ENCODE results near the gene FBP2.

Gene FBP2

GRCh38 chr9:94526271-94526670, 67.4 kb downstream of the FBP2 start:
- no peak for DNase-seq
- TF ChIP-seq GATA1 (IDR thresholded peaks at IDR 0.05; ENCODE audit: low read depth, low read length) (no peak), POLR2A (IDR thresholded peaks at IDR 0.05; ENCODE audit: low read length) (no peak)

- TF ChIP-seq GATA1 (IDR thresholded peaks at IDR 0.05; ENCODE audit: low read depth, low read length), result no peak
- no peak for TF ChIP-seq POLR2A (IDR thresholded peaks at IDR 0.05; ENCODE audit: low read length)
- no peak for DNase-seq
Measured at GRCh38 chr9:94525396-94526035, 68.1 kb downstream of the FBP2 start.

GRCh38 chr9:94517254-94517653, 76.4 kb downstream of the FBP2 start:
- no peak for DNase-seq
- TF ChIP-seq POLR2A (IDR thresholded peaks at IDR 0.05; ENCODE audit: low read length) (no peak), GATA1 (IDR thresholded peaks at IDR 0.05; ENCODE audit: low read depth, low read length) (no peak)

- DNase-seq, result no peak
- TF ChIP-seq GATA1 (IDR thresholded peaks at IDR 0.05; ENCODE audit: low read depth, low read length), result no peak
- no peak for TF ChIP-seq POLR2A (IDR thresholded peaks at IDR 0.05; ENCODE audit: low read length)
Measured at GRCh38 chr9:94514722-94515121, 78.9 kb downstream of the FBP2 start.

- no peak for DNase-seq
- TF ChIP-seq POLR2A (IDR thresholded peaks at IDR 0.05; ENCODE audit: low read length) (no peak), GATA1 (IDR thresholded peaks at IDR 0.05; ENCODE audit: low read depth, low read length) (no peak)
Measured at GRCh38 chr9:94511955-94512265, 81.7 kb downstream of the FBP2 start.

- TF ChIP-seq GATA1 (IDR thresholded peaks at IDR 0.05; ENCODE audit: low read depth, low read length) (no peak), POLR2A (IDR thresholded peaks at IDR 0.05; ENCODE audit: low read length) (no peak)
Measured at GRCh38 chr9:94511134-94511954, 82.3 kb downstream of the FBP2 start.

More at GRCh38 chr9:94511134-94511954, 82.3 kb downstream of the FBP2 start:
- no peak for DNase-seq
